ENCODE results near the gene EPSTI1.
"Not testable (repeated sequence)": the region's sequence is repeated elsewhere in the genome, so short reads cannot be mapped to it uniquely, and the experiment has no call there.

Gene EPSTI1

GRCh38 chr13:42875475-42876269 is 116.4 kb downstream of the EPSTI1 start:
- no peak overlapping the region for H3K4me3 ChIP-seq (ENCODE audit: low read length)
- TF ChIP-seq CTCF (conservative IDR thresholded peaks at IDR 0.05; ENCODE audit: low read depth, low read length) = peak; percentile 45
- no peak for DNase-seq (ENCODE audit: low read depth)

GRCh38 chr13:42874221-42874620 is 117.8 kb downstream of the EPSTI1 start:
- no peak for DNase-seq (ENCODE audit: low read depth)
- no peak for TF ChIP-seq CTCF (conservative IDR thresholded peaks at IDR 0.05; ENCODE audit: low read depth, low read length)
- no peak overlapping the region for H3K4me3 ChIP-seq (ENCODE audit: low read length)

GRCh38 chr13:42873081-42873480 is 119.0 kb downstream of the EPSTI1 start:
- DNase-seq (ENCODE audit: low read depth) = no peak
- TF ChIP-seq CTCF (conservative IDR thresholded peaks at IDR 0.05; ENCODE audit: low read depth, low read length) = no peak
- H3K4me3 ChIP-seq (ENCODE audit: low read length) = no peak overlapping the region

GRCh38 chr13:42867232-42867631 is 124.8 kb downstream of the EPSTI1 start:
- no peak overlapping the region for H3K4me3 ChIP-seq (ENCODE audit: low read length)
- no peak for TF ChIP-seq CTCF (conservative IDR thresholded peaks at IDR 0.05; ENCODE audit: low read depth, low read length)
- no peak for DNase-seq (ENCODE audit: low read depth)

GRCh38 chr13:42865768-42866102 is 126.3 kb downstream of the EPSTI1 start:
- DNase-seq (ENCODE audit: low read depth) = no peak
- TF ChIP-seq CTCF (conservative IDR thresholded peaks at IDR 0.05; ENCODE audit: low read depth, low read length) = no peak

GRCh38 chr13:42864952-42865767 is 126.9 kb downstream of the EPSTI1 start:
- no peak for DNase-seq (ENCODE audit: low read depth)
- no peak overlapping the region for H3K4me3 ChIP-seq (ENCODE audit: low read length)

More at GRCh38 chr13:42865768-42866102, 126.3 kb downstream of the EPSTI1 start:
- no peak overlapping the region for H3K4me3 ChIP-seq (ENCODE audit: low read length)

GRCh38 chr13:42862370-42862769 is 129.7 kb downstream of the EPSTI1 start:
- DNase-seq (ENCODE audit: low read depth); H3K4me3 ChIP-seq (ENCODE audit: low read length): not testable (repeated sequence)

More at GRCh38 chr13:42864952-42865767, 126.9 kb downstream of the EPSTI1 start:
- no peak for TF ChIP-seq CTCF (conservative IDR thresholded peaks at IDR 0.05; ENCODE audit: low read depth, low read length)
